GM10248 (cell line): ENCODE data around the gene PLA2G6.

Experiments
- CTCF ChIA-PET: fragments of 300-600 bp; sonication (Branson Sonifier 250); formaldehyde crosslinking; extraction: SDS; loops from one replicate; lab custom pipeline; 2021; ENCODE audit warnings: antibody characterized with exemption; lab: Yijun Ruan, JAX
- POLR2A ChIA-PET: fragments of 350-650 bp; sonication (Branson Sonifier 250); formaldehyde crosslinking; extraction: SDS; loops from one replicate; lab custom pipeline; 2020; ENCODE audit warnings: antibody characterized with exemption; lab: Yijun Ruan, JAX
- DNase-seq: peaks from one replicate; pipeline ENCODE4 v3.0.0; 2012; ENCODE audit errors: extremely low spot score
- TF ChIP-seq, protein P1 (sequence below): IDR thresholded peaks from 2 replicates; pipeline ENCODE4 v1.5.1; 2012; ENCODE audit warnings: mild to moderate bottlenecking, low read depth; ENCODE audit errors: extremely low read depth, missing control alignments, control extremely low read depth

Gene PLA2G6

DNA sequence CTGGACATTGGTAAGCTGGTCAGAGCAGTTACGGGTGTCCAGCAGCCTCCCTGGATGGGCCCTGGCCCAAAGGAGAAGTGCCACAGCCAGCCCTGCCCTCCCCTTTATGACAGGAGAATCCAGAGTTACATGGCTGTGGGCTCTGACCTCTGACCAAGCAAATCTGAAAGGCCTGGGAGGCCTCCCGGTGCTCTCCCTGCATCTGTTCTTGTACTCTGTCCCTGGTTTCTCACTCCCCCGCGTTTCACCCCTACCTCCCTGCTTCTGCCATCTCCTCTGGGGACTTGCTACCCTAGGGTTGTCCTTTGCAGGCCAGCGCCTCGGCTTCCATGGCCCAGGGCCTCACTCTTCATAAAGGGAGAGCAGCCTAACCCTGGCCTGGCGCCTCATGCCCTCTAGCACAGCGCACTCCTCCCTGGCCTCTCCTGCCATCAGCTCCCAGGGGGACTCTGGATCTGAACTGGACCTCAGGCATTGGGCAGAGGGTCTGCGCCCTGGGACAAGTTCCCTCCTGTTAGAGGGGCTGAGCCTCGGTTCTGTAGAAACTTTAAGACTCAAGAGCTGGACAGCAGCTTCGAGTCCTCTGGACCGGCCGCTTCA, 113.8 kb downstream of the PLA2G6 start:
- ChIA-PET CTCF (interaction anchor here (0.7 to 5.2 kb wide), 4 partner anchors 10 to 1592 kb away, joined by 3 to 36 read pairs (median 4); partner anchors contain the start of gene PICK1), POLR2A (no interaction called here)
- no peak for DNase-seq
- TF ChIP-seq, protein P1, sequence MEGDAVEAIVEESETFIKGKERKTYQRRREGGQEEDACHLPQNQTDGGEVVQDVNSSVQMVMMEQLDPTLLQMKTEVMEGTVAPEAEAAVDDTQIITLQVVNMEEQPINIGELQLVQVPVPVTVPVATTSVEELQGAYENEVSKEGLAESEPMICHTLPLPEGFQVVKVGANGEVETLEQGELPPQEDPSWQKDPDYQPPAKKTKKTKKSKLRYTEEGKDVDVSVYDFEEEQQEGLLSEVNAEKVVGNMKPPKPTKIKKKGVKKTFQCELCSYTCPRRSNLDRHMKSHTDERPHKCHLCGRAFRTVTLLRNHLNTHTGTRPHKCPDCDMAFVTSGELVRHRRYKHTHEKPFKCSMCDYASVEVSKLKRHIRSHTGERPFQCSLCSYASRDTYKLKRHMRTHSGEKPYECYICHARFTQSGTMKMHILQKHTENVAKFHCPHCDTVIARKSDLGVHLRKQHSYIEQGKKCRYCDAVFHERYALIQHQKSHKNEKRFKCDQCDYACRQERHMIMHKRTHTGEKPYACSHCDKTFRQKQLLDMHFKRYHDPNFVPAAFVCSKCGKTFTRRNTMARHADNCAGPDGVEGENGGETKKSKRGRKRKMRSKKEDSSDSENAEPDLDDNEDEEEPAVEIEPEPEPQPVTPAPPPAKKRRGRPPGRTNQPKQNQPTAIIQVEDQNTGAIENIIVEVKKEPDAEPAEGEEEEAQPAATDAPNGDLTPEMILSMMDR = no peak

DNA sequence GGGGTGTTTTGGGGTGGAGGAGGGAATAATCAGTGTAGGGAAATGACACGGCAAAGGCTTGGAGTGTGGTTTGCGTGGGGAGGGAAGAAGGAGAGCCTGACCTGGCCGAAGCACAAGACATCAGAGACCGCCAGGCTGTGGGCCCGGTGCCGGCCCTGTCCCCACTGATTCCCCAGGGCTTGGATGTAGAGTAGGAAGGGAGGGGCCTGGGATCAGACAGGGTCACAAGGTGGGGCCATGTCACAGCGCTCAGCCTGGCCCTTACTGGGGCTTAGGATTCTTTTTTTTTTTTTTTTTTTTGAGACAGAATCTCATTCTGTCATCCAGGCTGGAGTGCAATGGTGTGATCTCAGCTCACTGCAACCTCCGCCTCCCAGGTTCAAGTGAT, 114.6 kb downstream of the PLA2G6 start:
- DNase-seq = no peak
- CTCF ChIA-PET = interaction anchor here (0.7 to 5.2 kb wide), 2 partner anchors 14 to 1591 kb away, joined by 3 to 36 read pairs; no protein-coding TSS in a partner anchor
- TF ChIP-seq, protein P1 = no peak
- POLR2A ChIA-PET = no interaction called here

DNA sequence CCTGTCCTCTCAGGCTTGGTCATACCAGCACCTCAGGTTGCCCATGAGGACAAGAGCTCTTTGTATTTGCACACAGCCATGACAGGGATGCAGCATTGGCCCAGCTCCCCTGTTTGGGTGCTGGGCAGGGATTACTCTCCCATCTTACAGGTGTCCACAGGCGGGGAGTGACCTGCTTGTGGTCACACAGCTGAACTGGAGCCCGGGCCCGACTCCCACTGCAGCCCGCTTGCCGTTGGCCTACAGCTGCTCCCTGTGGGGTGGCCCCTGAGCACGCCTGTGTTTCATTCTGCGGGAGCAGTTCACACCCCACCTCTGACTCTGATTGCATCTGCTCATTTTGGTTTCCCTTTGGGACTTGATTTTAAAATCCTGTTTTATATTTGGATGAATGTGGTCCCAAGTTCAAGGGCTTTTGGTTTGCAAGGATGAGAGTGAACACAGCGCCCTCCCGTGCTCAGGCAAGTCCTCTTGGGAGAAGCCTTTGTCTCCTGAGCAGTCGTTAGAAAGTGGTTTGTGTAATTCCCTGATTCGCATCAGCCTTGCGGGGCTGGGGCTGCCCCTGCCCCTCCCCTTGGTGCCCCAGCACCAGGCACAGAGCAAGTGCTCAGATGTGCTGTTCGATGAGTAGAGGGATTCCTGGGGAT, 115.1 kb downstream of the PLA2G6 start:
- no peak for DNase-seq
- TF ChIP-seq, protein P1 = no peak
- POLR2A ChIA-PET = no interaction called here
- CTCF ChIA-PET = interaction anchor here (1.0 to 5.2 kb wide), 3 partner anchors 13 to 505 kb away, joined by 3 to 36 read pairs (median 3); no protein-coding TSS in a partner anchor

DNA sequence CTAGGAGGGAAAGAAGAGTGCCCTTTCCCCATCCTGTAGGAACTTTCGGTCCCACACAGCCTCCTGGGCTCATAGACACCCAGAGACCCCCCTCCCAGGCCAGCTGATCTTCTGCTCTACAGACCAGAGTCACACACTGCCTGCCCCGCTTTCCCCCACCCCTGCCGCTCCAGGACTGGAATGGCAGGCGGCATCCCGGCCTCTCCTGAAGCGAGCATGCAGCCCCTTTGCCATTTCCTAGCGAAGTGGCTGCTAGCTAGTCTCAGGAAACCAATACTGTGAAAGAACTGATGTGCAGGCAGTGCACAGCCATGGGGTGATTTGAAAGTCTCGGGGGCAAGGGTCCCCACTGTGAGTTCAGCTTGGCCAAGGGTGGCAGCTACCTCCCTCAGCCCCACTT, 116.1 kb downstream of the PLA2G6 start:
- no peak for DNase-seq
- CTCF ChIA-PET = interaction anchor here (0.7 to 5.2 kb wide), 4 partner anchors 12 to 506 kb away, joined by 3 to 36 read pairs (median 3); no protein-coding TSS in a partner anchor
- POLR2A ChIA-PET = no interaction called here
- TF ChIP-seq, protein P1 = no peak

DNA sequence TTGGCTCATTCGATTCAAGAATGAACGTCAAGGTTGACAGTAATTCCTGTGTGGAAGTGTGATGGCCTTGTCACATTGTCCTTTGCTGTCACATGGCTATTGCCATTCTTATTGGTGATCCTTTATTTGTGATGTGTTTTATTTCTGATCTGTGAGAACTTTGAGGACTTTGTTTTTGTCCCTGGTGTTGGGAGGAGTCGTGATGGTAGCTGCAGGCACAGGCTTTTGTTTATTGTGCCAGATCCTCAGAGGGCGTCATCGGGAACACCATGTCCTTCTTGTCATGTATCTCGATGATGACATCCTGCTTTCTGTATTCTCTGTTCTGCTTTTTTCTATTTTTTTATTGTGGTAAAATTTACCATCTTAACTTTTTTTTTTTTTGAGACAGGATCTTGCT, 118.8 kb downstream of the PLA2G6 start:
- TF ChIP-seq, protein P1 = no peak
- no peak for DNase-seq
- ChIA-PET CTCF (interaction anchor here (2.2 kb wide), 1 partner anchor 11 kb away, joined by 9 read pairs; no protein-coding TSS in a partner anchor), POLR2A (interaction anchor here (0.5 kb wide), 1 partner anchor 292 kb away, joined by 3 read pairs; no protein-coding TSS in a partner anchor)
